Tongue (tissue), 2 donors: ENCODE data around the gene HELZ2. TPM values are rescaled to one million over a fixed set of nuclear protein-coding genes. Genes with fewer than 3 reads are reported as not detected.
"Not testable (repeated sequence)": the region's sequence is repeated elsewhere in the genome, so short reads cannot be mapped to it uniquely, and the experiment has no call there.

Source experiments
- DNase-seq: peaks from one replicate; pipeline ENCODE4 v3.0.0-alpha.2; 2015
- total RNA-seq: library from RNA; depleted of rRNA; stranded (reverse); fragments of >200 nt; gene quantifications from one replicate; pipeline ENCODE4 v1.2.3, GENCODE V29; 2014

Gene HELZ2
- total RNA-seq: 27.1 TPM

- peak; percentile 81 for DNase-seq
Observed at GRCh38 chr20:63574156-63574828, at the start of gene HELZ2. HELZ2 (minus strand) TSS chr20:63574239; CDS start chr20:63572385, 1,854 bp downstream.

GRCh38 chr20:63622732-63623131, 48.7 kb upstream of the HELZ2 start:
- no peak for DNase-seq

- no peak for DNase-seq
Observed at GRCh38 chr20:63622096-63622495, 48.1 kb upstream of the HELZ2 start.

- no peak for DNase-seq
Observed at GRCh38 chr20:63620991-63621390, 47.0 kb upstream of the HELZ2 start.

GRCh38 chr20:63619505-63619904, 45.5 kb upstream of the HELZ2 start:
- DNase-seq: no peak

GRCh38 chr20:63619086-63619485, 45.0 kb upstream of the HELZ2 start:
- no peak for DNase-seq

GRCh38 chr20:63618291-63618980, 44.4 kb upstream of the HELZ2 start:
- no peak for DNase-seq

GRCh38 chr20:63617876-63618265, 43.8 kb upstream of the HELZ2 start:
- no peak for DNase-seq

- DNase-seq: no peak
Observed at GRCh38 chr20:63617092-63617875, 43.2 kb upstream of the HELZ2 start.

- DNase-seq: not testable (repeated sequence)
Observed at GRCh38 chr20:63613863-63614594, 40.0 kb upstream of the HELZ2 start.

GRCh38 chr20:63612276-63612931, 38.4 kb upstream of the HELZ2 start:
- DNase-seq: no peak

GRCh38 chr20:63611646-63612045, 37.6 kb upstream of the HELZ2 start:
- DNase-seq: no peak

GRCh38 chr20:63610581-63611435, 36.8 kb upstream of the HELZ2 start:
- DNase-seq: no peak

- DNase-seq: no peak
Observed at GRCh38 chr20:63606686-63607085, 32.6 kb upstream of the HELZ2 start.

- no peak for DNase-seq
Observed at GRCh38 chr20:63602321-63602720, 28.3 kb upstream of the HELZ2 start.

GRCh38 chr20:63601679-63602078, 27.6 kb upstream of the HELZ2 start:
- not testable (repeated sequence) for DNase-seq

- no peak for DNase-seq
Observed at GRCh38 chr20:63599396-63600050, 25.5 kb upstream of the HELZ2 start.

- DNase-seq: no peak
Observed at GRCh38 chr20:63598479-63599395, 24.7 kb upstream of the HELZ2 start.
